ENCODE data around the gene STON1. TPM values are rescaled to one million over a fixed set of nuclear protein-coding genes. Genes with fewer than 3 reads are reported as not detected.

The STON1 gene
- total and polyA plus RNA-seq, 2 donors (not counting 3 experiments of a cell fraction or from before 2014, with no cell fraction given): 6.3 to 12.1 TPM

GRCh38 chr2:48508461-48509124 is 21.4 kb upstream of the STON1 start:
- intact Hi-C loops (cut with micrococcal nuclease): no loop called here
- BruUV-seq (replicated peaks): no TSS peak
- TF ChIP-seq CTCF (IDR thresholded peaks at IDR 0.05; ENCODE audit: extremely low read depth in 1 of 2, insufficient read depth in 1 of 2, low read depth in 1 of 2, low read length in 2 of 2) (no peak), MYC (IDR thresholded peaks at IDR 0.05; ENCODE audit: low read depth, low read length) (no peak), EZH2 (IDR thresholded peaks at IDR 0.05; ENCODE audit: borderline replicate concordance, low read depth, low read length, severe bottlenecking) (no peak), FOS (IDR thresholded peaks at IDR 0.05; ENCODE audit: borderline replicate concordance, insufficient read depth, low read length) (peak; percentile 43), JUN (IDR thresholded peaks at IDR 0.05; ENCODE audit: borderline replicate concordance, insufficient read depth, insufficient read length, low read depth) (peak; percentile 54), MAX (IDR thresholded peaks at IDR 0.05; ENCODE audit: insufficient read depth, insufficient read length) (no peak), GATA2 (IDR thresholded peaks at IDR 0.05; ENCODE audit: insufficient read depth, insufficient read length, low read depth, low read length) (no peak), POLR2A (IDR thresholded peaks at IDR 0.05; ENCODE audit: low read depth, low read length) (peak; percentile 57), POLR2AphosphoS5 (IDR thresholded peaks at IDR 0.05; ENCODE audit: insufficient read depth, low read depth, low read length) (no peak)
- Histone ChIP-seq H3K27ac (ENCODE audit: insufficient read depth, low read depth, low read length) (peak overlapping the region; percentile 52), H3K36me3 (ENCODE audit: control insufficient read depth in 2 of 2, extremely low read depth in 1 of 2, insufficient read depth in 2 of 2, low read length in 2 of 2) (no peaks in the 10 kb centered on the region), H3K79me2 (ENCODE audit: control insufficient read depth, insufficient read depth, low read length) (no peaks in the 10 kb centered on the region), H4K20me1 (replicated peaks; ENCODE audit: control insufficient read depth, extremely low read depth, insufficient read depth, low read length) (no peaks in the 10 kb centered on the region), H2AFZ (ENCODE audit: low read depth, low read length) (peak overlapping the region; percentile 84), H3K9me1 (replicated peaks; ENCODE audit: control insufficient read depth, extremely low read depth, insufficient read depth, low read length) (no peaks in the 10 kb centered on the region), H3K9ac (replicated peaks; ENCODE audit: extremely low read depth, insufficient read depth, low read length) (no peak overlapping the region), H3K4me3 (replicated peaks in 1 of 3; ENCODE audit: insufficient read depth in 1 of 3, low read depth in 1 of 3, low read length in 3 of 3) (no peak overlapping the region), H3K27me3 (ENCODE audit: control insufficient read depth in 2 of 2, insufficient read depth in 2 of 2, low read length in 2 of 2) (no peaks in the 10 kb centered on the region), H3K4me2 (ENCODE audit: insufficient read depth, low read length) (peak overlapping the region; percentile 41), H3K9me3 (replicated peaks; ENCODE audit: control insufficient read depth, insufficient read depth, low read length) (no peaks in the 10 kb centered on the region), H3K4me1 (ENCODE audit: control insufficient read depth, extremely low read depth, insufficient read depth, low read length) (peaks cover 27% of the 10 kb centered on the region)
- DNase-seq (ENCODE audit: low read depth, low spot score): peak; percentile 87
- FAIRE-seq: peak; percentile 82
- POLR2A ChIA-PET: no interaction called here
- CTCF ChIA-PET: no interaction called here
- dilution Hi-C loops (cut with MboI; ENCODE audit: extremely low pct_ligation_motif_present, low sequenced_read_pairs): no loop called here

Measured in endothelial cell of umbilical vein (primary cell).